Breast epithelium (tissue), 4 donors: ENCODE measurements around the gene MYO3B. TPM values are rescaled to one million over a fixed set of nuclear protein-coding genes. Genes with fewer than 3 reads are reported as not detected.

ENCODE experiments used
- DNase-seq, 2 donors: peaks; one replicate each; pipeline ENCODE4 v3.0.0-alpha.2; 2019; ENCODE audit warnings: low spot score in 2 of 2
- H3K27ac ChIP-seq, 2 donors: fragments of 200-600 bp; sonication (generic) in 1 of 2; one replicate each; pipeline ENCODE4 v1.5.1; 2016 to 2019; ENCODE audit warnings: mild to moderate bottlenecking in 1 of 2
- H3K27me3 ChIP-seq, 2 donors: fragments of 200-600 bp; sonication (generic) in 1 of 2; one replicate each; pipeline versions ENCODE4 v1.5.1 to v1.6.0; 2017 to 2019; ENCODE audit warnings: control low read depth in 1 of 2, mild to moderate bottlenecking in 1 of 2
- H3K36me3 ChIP-seq: fragments of 200-600 bp; one replicate; pipeline ENCODE4 v1.5.1; 2019
- H3K4me1 ChIP-seq, 2 donors: fragments of 200-600 bp; sonication (generic); one replicate each; pipeline ENCODE4 v1.5.1; 2016 to 2019; ENCODE audit warnings: control low read depth in 1 of 2
- H3K4me3 ChIP-seq, 3 donors: fragments of 200-600 bp; sonication (generic); 1 replicate in 2 of 3; 2 replicates in 1 of 3; pipeline ENCODE4 v1.5.1; 2016 to 2019; ENCODE audit warnings: mild to moderate bottlenecking in 3 of 3, moderate library complexity in 2 of 3
- H3K9me3 ChIP-seq, 2 donors: fragments of 200-600 bp; sonication (generic) in 1 of 2; one replicate each; pipeline ENCODE4 v1.5.1; 2016 to 2019; ENCODE audit warnings: control low read depth in 1 of 2
- CTCF ChIP-seq, 3 donors: fragments of 450-650 bp; IDR thresholded peaks; one replicate each; pipeline ENCODE4 v1.5.1; 2016 to 2017; ENCODE audit warnings: antibody characterized with exemption in 3 of 3, mild to moderate bottlenecking in 3 of 3, moderate library complexity in 3 of 3
- POLR2A ChIP-seq: fragments of 450-650 bp; IDR thresholded peaks from one replicate; pipeline ENCODE4 v1.6.1; 2016; ENCODE audit warnings: antibody characterized with exemption, mild to moderate bottlenecking, moderate library complexity
- POLR2AphosphoS5 ChIP-seq, 3 donors: sonication (generic); formaldehyde crosslinking; IDR thresholded peaks; one replicate each; pipeline ENCODE4 v1.6.1; 2017; ENCODE audit warnings: antibody characterized with exemption in 3 of 3
- intact Hi-C: fragments of 100-400 bp; cut with DNase I; formaldehyde crosslinking; loops from one replicate; pipeline ENCODE4 v1.15.1; 2023; ENCODE audit warnings: low total_unique reads
- total RNA-seq, 3 donors: library from RNA; depleted of rRNA; stranded (reverse); fragments of >200 nt; gene quantifications; one replicate each; pipeline ENCODE4 v1.1.0, GENCODE V29; 2016

Gene MYO3B
- total RNA-seq, 3 donors from 2014 or later, result 0.15 to 0.98 (median 0.16) TPM

DNA sequence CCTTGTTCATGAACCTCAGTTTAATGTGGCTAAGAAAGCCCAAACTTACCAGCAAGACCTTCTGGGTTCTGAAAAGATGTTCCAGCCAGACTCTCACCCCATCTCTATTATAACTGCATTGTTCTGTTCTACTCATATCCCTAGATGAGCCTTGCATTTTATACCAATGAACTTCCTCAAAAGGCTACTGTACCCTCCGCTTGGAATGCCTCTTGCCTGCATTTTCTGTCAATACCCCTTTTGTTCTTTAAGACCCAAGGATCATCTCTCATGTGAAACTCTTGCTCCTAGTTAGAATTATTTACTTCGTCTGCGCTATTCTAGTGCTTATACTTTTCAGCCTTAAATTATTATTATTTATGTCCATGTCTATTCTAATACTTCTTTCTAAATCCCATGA, 181.5 kb downstream of the MYO3B start:
- no peak for DNase-seq
- intact Hi-C loops, result no loop called here
- TF ChIP-seq CTCF (IDR thresholded peaks at IDR 0.05) (no peak), POLR2A (no peak), POLR2AphosphoS5 (IDR thresholded peaks at IDR 0.05) (no peak)
- Histone ChIP-seq H3K9me3 (no peaks in the 10 kb centered on the region), H3K4me3 (no peak overlapping the region), H3K4me1 (no peaks in the 10 kb centered on the region), H3K27ac (no peak overlapping the region), H3K27me3 (no peaks in the 10 kb centered on the region), H3K36me3 (no peaks in the 10 kb centered on the region)

GRCh38 chr2:170360546-170361089, 182.7 kb downstream of the MYO3B start:
- intact Hi-C loops, result no loop called here
- TF ChIP-seq POLR2AphosphoS5 (IDR thresholded peaks at IDR 0.05) (no peak), POLR2A (no peak), CTCF (IDR thresholded peaks at IDR 0.05) (no peak)
- Histone ChIP-seq H3K27me3 (peaks cover 0 to under 1% of the 10 kb centered on the region in 2 donors), H3K4me3 (no peak overlapping the region), H3K4me1 (no peaks in the 10 kb centered on the region), H3K27ac (no peak overlapping the region), H3K9me3 (no peaks in the 10 kb centered on the region), H3K36me3 (no peaks in the 10 kb centered on the region)
- DNase-seq, result no peak

DNA sequence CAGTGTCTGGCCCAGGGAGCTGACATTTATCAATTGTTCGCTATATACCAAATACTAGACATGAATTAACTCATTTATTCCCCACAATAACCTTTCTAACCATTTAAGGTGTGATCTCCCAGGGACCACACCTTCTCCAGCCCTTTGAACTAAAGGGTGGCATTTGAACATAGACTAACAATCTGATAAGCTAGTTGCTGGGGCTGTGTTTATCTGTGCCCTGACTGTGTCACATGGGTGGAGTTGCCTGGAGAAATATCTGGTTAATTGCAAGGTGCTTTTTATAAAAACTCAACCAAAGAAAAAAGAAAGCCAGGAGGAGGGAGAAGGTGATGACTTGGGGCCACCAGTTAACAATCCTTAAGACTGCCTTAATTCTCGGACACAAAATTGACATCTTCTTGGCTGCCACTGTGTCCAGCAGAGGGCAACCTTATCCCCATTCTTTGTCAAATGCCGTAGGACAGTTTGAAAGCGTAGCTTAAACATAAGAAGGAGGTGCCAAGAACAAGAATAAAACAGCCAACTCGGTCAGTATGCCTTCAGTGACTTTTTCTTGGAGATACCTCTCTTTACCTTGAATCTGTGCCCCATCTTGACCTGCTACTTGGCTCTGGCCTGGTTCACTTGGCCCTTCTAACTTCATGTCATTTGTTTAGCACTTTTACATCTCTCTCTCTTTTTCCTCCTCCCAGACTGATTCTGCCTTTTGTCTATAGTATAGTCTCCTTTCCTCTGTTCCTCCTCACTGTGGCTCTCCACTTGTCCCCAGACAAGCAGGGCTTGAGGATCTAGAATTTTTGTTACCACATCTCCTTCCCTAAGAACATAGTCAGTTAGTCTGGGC, 183.4 kb downstream of the MYO3B start:
- Histone ChIP-seq H3K4me3 (no peak overlapping the region), H3K27me3 (peaks cover 0 to 5% of the 10 kb centered on the region in 2 donors), H3K4me1 (no peaks in the 10 kb centered on the region), H3K9me3 (no peaks in the 10 kb centered on the region), H3K36me3 (no peaks in the 10 kb centered on the region), H3K27ac (no peak overlapping the region)
- intact Hi-C loops, result no loop called here
- DNase-seq, result no peak
- TF ChIP-seq CTCF (IDR thresholded peaks at IDR 0.05) (peak in 1 of 3 donors; percentile 52), POLR2A (no peak), POLR2AphosphoS5 (IDR thresholded peaks at IDR 0.05) (no peak)

DNA sequence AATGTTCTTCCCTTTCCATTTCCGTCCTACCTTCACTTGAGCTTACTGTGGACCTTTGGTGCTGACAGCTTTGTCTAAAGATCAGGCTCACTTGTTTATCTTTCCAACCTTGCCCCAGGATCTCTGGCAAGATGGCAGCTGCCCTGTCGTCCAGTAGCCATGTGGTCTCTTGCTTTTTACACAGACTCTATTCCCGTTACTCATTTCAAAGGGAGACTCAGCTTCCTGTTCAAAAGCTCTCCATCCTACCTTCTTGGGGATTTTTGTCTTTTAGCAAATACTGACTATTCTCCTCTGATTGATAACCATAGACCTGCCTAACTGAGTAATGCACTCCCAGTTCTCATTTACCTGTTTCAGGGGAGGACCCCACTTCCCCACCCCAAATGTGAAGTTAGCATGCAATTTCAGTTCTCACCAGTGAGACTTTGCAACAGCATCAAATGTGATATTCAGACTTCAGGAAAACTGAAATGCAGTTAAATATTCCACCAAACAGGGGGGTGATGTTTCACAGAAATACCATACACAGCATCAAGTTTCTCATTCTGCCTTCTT, 184.4 kb downstream of the MYO3B start:
- H3K27me3 ChIP-seq, result peaks cover 0 to 5% of the 10 kb centered on the region in 2 donors
- H3K36me3 ChIP-seq, result no peaks in the 10 kb centered on the region
- no peaks in the 10 kb centered on the region for H3K9me3 ChIP-seq
- no peak overlapping the region for H3K4me3 ChIP-seq
- no peaks in the 10 kb centered on the region for H3K4me1 ChIP-seq
- DNase-seq, result no peak
- intact Hi-C loops, result no loop called here
- no peak overlapping the region for H3K27ac ChIP-seq
- no peak for TF ChIP-seq POLR2A

DNA sequence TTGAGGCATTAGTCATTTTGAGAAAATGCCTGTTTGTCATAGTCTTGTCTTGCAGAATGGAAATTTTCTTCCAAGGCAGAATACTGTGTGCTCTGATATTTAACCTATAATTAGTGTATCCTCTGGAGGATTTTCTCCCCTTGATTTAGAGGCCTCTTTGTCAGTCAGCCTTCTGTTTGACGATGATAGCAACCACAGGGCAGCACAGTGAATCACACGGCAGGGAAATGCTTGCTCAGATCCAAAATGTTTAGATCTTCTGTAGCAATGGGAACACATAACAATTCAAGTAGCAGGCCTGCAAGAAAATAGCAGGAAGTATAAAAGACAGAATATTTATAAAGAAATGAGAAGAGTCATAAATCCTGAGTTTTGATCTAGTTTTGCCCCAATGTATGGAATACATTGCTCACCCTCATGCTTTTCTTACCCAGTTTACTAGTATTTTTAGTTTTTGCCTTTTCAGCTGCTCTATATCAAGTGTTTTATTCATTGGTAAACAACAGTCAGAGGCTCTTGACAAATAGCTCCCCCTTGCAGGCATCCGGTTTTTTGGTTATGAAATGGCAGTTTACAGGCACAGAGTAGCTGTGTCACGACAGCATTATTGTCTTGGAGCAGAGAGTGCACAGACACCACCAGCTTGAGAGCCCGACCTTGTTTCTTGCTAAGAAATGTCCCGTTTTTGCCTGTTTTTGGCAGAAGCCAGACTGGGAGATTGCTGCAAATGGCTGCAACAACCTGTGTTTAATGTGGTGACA, 185.1 kb downstream of the MYO3B start:
- Histone ChIP-seq H3K9me3 (no peaks in the 10 kb centered on the region), H3K4me1 (no peaks in the 10 kb centered on the region), H3K27ac (no peak overlapping the region), H3K4me3 (no peak overlapping the region), H3K27me3 (peaks cover 0 to 5% of the 10 kb centered on the region in 2 donors), H3K36me3 (no peaks in the 10 kb centered on the region)
- TF ChIP-seq CTCF (IDR thresholded peaks at IDR 0.05) (no peak), POLR2A (no peak), POLR2AphosphoS5 (IDR thresholded peaks at IDR 0.05) (no peak)
- DNase-seq, result no peak
- intact Hi-C loops, result no loop called here
